ENCODE measurements around the gene DCLK2. TPM values are rescaled to one million over a fixed set of nuclear protein-coding genes. Genes with fewer than 3 reads are reported as not detected.

DCLK2 gene
- total RNA-seq, 4 donors from 2014 or later = 0.61 to 4.0 (median 0.74) TPM

DNA sequence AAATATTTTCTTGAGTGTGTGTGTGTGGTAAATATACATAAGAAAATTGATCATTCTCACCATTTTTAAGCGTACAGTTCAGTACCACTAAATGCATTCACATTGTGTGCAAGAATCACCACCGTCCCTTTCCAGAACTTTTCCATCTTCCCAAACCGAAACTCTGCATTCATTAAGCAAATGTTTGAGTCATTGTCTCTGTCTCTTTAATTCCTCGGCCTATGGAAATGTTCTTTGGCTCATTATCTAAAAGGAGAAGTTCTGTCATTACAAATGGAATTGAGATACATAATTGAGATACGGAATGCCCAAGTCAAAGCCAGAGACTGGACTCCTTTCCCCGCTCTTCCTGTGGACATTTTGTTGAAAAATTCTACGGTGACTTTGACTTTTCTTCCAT is 168.9 kb downstream of the DCLK2 start:
- 94 to 98% methylated on average over 7 of the region's 7 CpGs for WGBS, 2 donors
- TF ChIP-seq, protein P1, sequence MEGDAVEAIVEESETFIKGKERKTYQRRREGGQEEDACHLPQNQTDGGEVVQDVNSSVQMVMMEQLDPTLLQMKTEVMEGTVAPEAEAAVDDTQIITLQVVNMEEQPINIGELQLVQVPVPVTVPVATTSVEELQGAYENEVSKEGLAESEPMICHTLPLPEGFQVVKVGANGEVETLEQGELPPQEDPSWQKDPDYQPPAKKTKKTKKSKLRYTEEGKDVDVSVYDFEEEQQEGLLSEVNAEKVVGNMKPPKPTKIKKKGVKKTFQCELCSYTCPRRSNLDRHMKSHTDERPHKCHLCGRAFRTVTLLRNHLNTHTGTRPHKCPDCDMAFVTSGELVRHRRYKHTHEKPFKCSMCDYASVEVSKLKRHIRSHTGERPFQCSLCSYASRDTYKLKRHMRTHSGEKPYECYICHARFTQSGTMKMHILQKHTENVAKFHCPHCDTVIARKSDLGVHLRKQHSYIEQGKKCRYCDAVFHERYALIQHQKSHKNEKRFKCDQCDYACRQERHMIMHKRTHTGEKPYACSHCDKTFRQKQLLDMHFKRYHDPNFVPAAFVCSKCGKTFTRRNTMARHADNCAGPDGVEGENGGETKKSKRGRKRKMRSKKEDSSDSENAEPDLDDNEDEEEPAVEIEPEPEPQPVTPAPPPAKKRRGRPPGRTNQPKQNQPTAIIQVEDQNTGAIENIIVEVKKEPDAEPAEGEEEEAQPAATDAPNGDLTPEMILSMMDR (IDR thresholded peaks at IDR 0.05) = no peak
- TF ChIP-seq POLR2A (IDR thresholded peaks at IDR 0.05) = no peak
- Histone ChIP-seq H3K27ac (no peak overlapping the region), H3K9me3 (no peaks in the 10 kb centered on the region), H3K4me3 (no peak overlapping the region), H3K36me3 (no peaks in the 10 kb centered on the region), H3K4me1 (no peaks in the 10 kb centered on the region), H3K27me3 (no peaks in the 10 kb centered on the region)
- intact Hi-C loops (cut with DNase I) = loop anchor here (10.0 kb wide), 1 partner anchor 232 kb away; no protein-coding TSS in a partner anchor
- DNase-seq = no peak

DNA sequence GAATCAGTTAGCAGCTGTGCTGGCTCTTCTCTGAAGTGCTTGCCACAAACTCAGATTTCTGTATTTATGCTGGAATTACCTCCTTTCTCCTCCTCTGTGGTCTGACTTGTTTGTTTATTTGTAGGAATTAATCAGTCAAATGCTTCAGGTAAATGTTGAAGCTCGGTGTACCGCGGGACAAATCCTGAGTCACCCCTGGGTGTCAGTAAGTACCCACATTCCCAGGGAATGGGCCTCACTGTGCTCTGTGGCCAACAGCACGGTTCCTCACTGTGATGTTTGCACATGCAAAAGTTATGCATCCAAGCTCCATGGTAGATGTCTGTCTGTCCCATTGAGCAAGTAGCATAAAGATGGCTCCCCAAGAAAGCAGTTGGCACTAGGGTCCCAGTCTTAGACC is 169.9 kb downstream of the DCLK2 start:
- intact Hi-C loops (cut with DNase I) = loop anchor here (10.0 kb wide), 1 partner anchor 233 kb away; no protein-coding TSS in a partner anchor
- H3K36me3 ChIP-seq = no peaks in the 10 kb centered on the region
- no peak overlapping the region for H3K27ac ChIP-seq
- H3K4me3 ChIP-seq = no peak overlapping the region
- TF ChIP-seq, protein P1 (IDR thresholded peaks at IDR 0.05) = no peak
- TF ChIP-seq POLR2A (IDR thresholded peaks at IDR 0.05) = no peak
- DNase-seq = no peak
- H3K9me3 ChIP-seq = no peaks in the 10 kb centered on the region
- 75 to 78% methylated on average over 4 of the region's 4 CpGs for WGBS, 2 donors
- H3K4me1 ChIP-seq = no peaks in the 10 kb centered on the region
- no peaks in the 10 kb centered on the region for H3K27me3 ChIP-seq

DNA sequence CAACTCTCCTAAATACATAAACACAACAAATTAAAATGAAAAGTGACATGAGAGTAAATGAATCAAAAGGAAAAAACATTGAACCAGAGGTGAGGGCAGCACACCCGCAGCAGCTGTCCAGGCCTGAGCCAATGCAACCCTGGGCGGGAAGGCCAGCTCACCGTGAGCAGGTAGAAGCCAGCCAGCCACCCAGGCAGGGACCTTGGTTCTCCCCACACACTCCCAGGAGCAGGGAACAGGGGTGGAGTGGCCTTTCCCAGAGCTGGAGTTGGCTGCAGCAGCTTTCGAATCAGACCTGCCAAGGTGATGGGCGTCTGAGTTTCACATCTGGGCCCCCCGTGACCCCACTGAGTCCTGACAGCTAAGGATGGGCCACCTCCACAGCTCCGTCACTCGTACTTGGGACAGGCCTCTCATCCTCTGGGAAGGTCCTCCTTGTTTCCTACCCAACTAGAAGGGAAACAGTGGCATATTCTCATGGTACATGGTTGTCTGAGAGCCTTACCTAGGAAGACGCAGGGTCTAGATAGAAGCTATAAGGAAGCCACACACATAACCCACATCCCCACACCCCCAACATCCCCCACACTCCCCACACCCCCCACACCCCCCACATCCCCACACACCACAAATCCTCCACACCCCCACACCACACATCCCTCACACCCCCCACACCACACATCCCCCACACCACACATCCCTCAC is 172.2 kb downstream of the DCLK2 start:
- no peaks in the 10 kb centered on the region for H3K4me1 ChIP-seq
- no peaks in the 10 kb centered on the region for H3K27me3 ChIP-seq
- DNase-seq = no peak
- intact Hi-C loops (cut with DNase I) = no loop called here
- 85 to 91% methylated on average over 6 to 9 of the region's 9 CpGs for WGBS, 2 donors
- H3K36me3 ChIP-seq = no peaks in the 10 kb centered on the region
- H3K9me3 ChIP-seq = no peaks in the 10 kb centered on the region
- TF ChIP-seq, protein P1 (IDR thresholded peaks at IDR 0.05) = no peak
- TF ChIP-seq POLR2A (IDR thresholded peaks at IDR 0.05) = no peak
- no peak overlapping the region for H3K4me3 ChIP-seq
- H3K27ac ChIP-seq = no peak overlapping the region

DNA sequence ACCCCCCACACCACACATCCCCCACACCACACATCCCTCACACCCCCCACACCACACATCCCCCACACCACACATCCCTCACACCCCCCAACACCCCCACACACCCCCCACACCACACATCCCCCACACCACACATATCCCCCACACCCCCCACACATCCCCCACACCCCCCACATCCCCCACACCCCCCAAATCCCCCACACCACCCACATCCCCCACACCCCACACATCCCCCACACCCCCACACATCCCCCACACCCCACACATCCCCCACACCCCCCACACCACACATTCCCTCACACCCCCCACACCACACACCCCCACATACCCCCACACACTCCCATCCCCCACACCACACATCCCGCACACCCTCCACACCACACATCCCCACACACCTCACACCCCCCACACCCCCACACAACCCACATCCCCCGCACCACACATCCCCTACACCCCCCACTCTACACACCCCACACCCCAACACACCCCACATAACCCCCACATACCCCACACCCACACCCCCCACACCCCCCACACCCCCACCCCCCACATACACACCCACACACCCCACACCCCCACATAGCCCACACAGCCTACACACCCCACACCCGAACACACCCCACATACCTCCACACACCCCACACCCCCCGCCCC is 172.9 kb downstream of the DCLK2 start:
- Histone ChIP-seq H3K36me3 (no peaks in the 10 kb centered on the region), H3K27ac (no peak overlapping the region), H3K4me3 (no peak overlapping the region), H3K4me1 (peaks cover 0 to 6% (median 0%) of the 10 kb centered on the region in 3 donors), H3K27me3 (no peaks in the 10 kb centered on the region), H3K9me3 (no peaks in the 10 kb centered on the region)
- intact Hi-C loops (cut with DNase I) = no loop called here
- DNase-seq = no peak
- no peak for TF ChIP-seq POLR2A (IDR thresholded peaks at IDR 0.05)
- TF ChIP-seq, protein P1 (IDR thresholded peaks at IDR 0.05) = no peak
- WGBS, 2 donors = no CpG with 5 or more reads among the region's 4 CpGs

DNA sequence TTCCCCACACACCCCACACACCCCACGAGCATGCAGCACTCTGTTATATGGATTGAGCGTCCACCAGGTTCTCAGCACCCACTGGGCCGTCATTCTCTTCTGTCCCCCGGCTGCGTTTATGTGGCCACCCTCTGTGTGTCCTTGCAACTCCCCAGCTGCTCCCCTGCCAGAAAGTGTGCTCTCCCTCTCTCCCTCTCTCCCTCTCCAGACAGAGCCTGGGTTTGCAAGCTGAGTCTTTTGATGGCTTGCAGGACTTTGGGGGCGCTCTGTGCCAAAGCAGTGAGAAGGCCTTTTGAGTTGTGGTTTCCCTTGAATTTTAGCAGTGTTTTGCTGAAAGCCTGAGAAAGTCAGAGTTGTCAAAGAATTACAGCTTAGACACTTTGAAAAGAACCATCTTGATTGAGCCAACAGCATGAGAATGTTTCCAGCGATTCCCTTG is 173.5 kb downstream of the DCLK2 start:
- Histone ChIP-seq H3K4me3 (no peak overlapping the region), H3K27ac (peak overlapping the region in 1 of 4 donors; percentile 15), H3K27me3 (no peaks in the 10 kb centered on the region), H3K4me1 (peaks cover 0 to 13% (median 4%) of the 10 kb centered on the region in 3 donors), H3K9me3 (no peaks in the 10 kb centered on the region), H3K36me3 (no peaks in the 10 kb centered on the region)
- 58 to 87% methylated on average over 5 to 7 of the region's 7 CpGs for WGBS, 2 donors
- intact Hi-C loops (cut with DNase I) = no loop called here
- TF ChIP-seq, protein P1 (IDR thresholded peaks at IDR 0.05) = no peak
- no peak for TF ChIP-seq POLR2A (IDR thresholded peaks at IDR 0.05)
- DNase-seq = no peak
